Esophagus squamous epithelium (tissue), 5 donors: ENCODE data around the gene CD27. TPM values are rescaled to one million over a fixed set of nuclear protein-coding genes. Genes with fewer than 3 reads are reported as not detected.
"Not testable (repeated sequence)": the region's sequence is repeated elsewhere in the genome, so short reads cannot be mapped to it uniquely, and the experiment has no call there.

Experiments
- DNase-seq: peaks from one replicate; lab custom pipeline; 2025; lab: John Stamatoyannopoulos, UW
- H3K27ac ChIP-seq, 4 donors: fragments of 200-600 bp; sonication (generic); one replicate each; pipeline ENCODE4 v1.5.1; 2016 to 2019; ENCODE audit warnings: mild to moderate bottlenecking in 1 of 4
- H3K27me3 ChIP-seq, 4 donors: fragments of 200-600 bp; sonication (generic); 1 replicate in 3 of 4; 2 replicates in 1 of 4; pipeline versions ENCODE4 v1.5.1 to v1.6.0; 2017 to 2021; ENCODE audit warnings: antibody characterized with exemption in 1 of 4
- H3K36me3 ChIP-seq, 3 donors: fragments of 200-600 bp; sonication (generic); one replicate each; pipeline ENCODE4 v1.5.1; 2016 to 2019
- H3K4me1 ChIP-seq, 3 donors: fragments of 200-600 bp; sonication (generic); one replicate each; pipeline ENCODE4 v1.5.1; 2017 to 2019
- H3K4me3 ChIP-seq, 4 donors: fragments of 200-600 bp; sonication (generic); 1 replicate in 3 of 4; 2 replicates in 1 of 4; pipeline ENCODE4 v1.5.1; 2016 to 2019; ENCODE audit warnings: mild to moderate bottlenecking in 2 of 4, moderate library complexity in 1 of 4
- H3K9me3 ChIP-seq, 3 donors: fragments of 200-600 bp; sonication (generic); one replicate each; pipeline ENCODE4 v1.5.1; 2016 to 2019
- POLR2A ChIP-seq, 4 donors: fragments of 450-650 bp; IDR thresholded peaks; one replicate each; pipeline ENCODE4 v1.6.1; 2017; ENCODE audit warnings: antibody characterized with exemption in 4 of 4, mild to moderate bottlenecking in 4 of 4, moderate library complexity in 3 of 4
- WGBS, 2 donors: methylation state at CpG; one replicate each; pipeline ENCODE4 v1.1.5; 2018; 5-methylcytosine and 5-hydroxymethylcytosine counted together
- intact Hi-C: fragments of 100-400 bp; cut with DNase I; formaldehyde crosslinking; loops from one replicate; pipeline ENCODE4 v1.15.0; 2022
- total RNA-seq, 4 donors: library from RNA; depleted of rRNA; stranded (reverse); fragments of >200 nt; gene quantifications; one replicate each; pipeline ENCODE4 v1.1.0, GENCODE V29; 2016
- TF ChIP-seq, protein P1 (sequence below), 6 experiments: fragments of 450-650 bp in 4 of 6; fragments of 200-600 bp in 2 of 6; sonication (generic) in 2 of 6; IDR thresholded peaks; one replicate each; pipeline ENCODE4 v1.5.1; 2016 to 2019; ENCODE audit warnings: antibody characterized with exemption in 6 of 6, mild to moderate bottlenecking in 4 of 6, moderate library complexity in 4 of 6
- donor health status: DM: yes; HTN: yes; CAD: no.

The CD27 gene
- total RNA-seq, 4 donors from 2014 or later, result 0.49 to 4.2 (median 2.9) TPM

DNA sequence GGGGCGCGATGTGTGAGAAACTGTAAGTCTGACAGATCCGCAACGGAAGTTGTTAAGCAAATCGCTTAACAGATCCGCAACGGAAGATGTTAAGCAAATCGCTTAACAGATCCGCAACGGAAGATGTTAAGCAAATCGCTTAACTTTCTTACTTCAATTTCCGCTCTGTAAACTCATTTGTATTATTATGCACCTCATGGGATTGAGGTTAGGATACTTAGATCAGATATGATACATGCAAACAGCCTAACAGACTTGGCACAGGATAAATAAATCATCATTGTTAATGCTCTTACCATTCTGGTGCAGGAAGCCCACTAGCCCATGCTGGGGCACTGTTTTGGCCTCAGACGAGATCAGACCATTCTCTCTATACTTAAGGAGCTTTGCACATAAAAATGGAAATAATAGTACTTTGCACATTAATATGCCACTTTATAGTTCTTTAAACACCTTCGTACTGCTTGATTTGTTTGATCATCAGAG lies 49.5 kb downstream of the CD27 start:
- Histone ChIP-seq H3K9me3 (no peaks in the 10 kb centered on the region), H3K36me3 (peaks cover 0 to 58% (median 0%) of the 10 kb centered on the region in 3 donors), H3K27me3 (no peaks in the 10 kb centered on the region), H3K27ac (peak overlapping the region; percentile 96 to 99 (median 98)), H3K4me3 (peak overlapping the region; percentile 73 to 82 (median 78)), H3K4me1 (peaks cover 12 to 39% (median 31%) of the 10 kb centered on the region in 3 donors)
- TF ChIP-seq, protein P1, sequence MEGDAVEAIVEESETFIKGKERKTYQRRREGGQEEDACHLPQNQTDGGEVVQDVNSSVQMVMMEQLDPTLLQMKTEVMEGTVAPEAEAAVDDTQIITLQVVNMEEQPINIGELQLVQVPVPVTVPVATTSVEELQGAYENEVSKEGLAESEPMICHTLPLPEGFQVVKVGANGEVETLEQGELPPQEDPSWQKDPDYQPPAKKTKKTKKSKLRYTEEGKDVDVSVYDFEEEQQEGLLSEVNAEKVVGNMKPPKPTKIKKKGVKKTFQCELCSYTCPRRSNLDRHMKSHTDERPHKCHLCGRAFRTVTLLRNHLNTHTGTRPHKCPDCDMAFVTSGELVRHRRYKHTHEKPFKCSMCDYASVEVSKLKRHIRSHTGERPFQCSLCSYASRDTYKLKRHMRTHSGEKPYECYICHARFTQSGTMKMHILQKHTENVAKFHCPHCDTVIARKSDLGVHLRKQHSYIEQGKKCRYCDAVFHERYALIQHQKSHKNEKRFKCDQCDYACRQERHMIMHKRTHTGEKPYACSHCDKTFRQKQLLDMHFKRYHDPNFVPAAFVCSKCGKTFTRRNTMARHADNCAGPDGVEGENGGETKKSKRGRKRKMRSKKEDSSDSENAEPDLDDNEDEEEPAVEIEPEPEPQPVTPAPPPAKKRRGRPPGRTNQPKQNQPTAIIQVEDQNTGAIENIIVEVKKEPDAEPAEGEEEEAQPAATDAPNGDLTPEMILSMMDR (IDR thresholded peaks at IDR 0.05), result no peak
- no peak for DNase-seq
- intact Hi-C loops, result no loop called here
- WGBS, 2 donors, result 0 to 1% methylated on average over 14 of the region's 14 CpGs

DNA sequence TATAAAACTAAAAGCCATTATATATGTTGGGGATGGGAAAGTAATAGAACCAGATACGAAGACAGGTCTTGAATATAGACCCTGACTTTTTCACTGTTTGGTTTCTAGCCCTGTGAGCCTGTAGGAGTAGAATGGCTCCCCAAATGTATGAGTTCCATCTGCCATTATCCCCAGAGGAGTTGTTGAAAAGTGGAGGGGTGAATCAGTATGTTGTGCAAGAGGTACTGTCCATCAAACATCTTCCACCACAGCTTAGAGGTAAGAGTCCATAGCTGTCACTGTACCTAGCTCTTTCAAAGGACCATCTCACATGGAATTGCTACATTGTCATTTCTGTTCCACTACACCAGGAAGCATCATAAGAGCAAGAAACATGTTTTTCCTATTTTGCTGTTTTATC lies 50.2 kb downstream of the CD27 start:
- peak overlapping the region in 1 of 4 donors; percentile 99 for H3K27ac ChIP-seq
- WGBS, 2 donors, result 72 to 74% methylated on average over 1 of the region's 1 CpG
- intact Hi-C loops, result no loop called here
- no peak for DNase-seq
- TF ChIP-seq POLR2A (IDR thresholded peaks at IDR 0.05), result no peak
- TF ChIP-seq, protein P1 (IDR thresholded peaks at IDR 0.05), result no peak
- H3K4me1 ChIP-seq, result peaks cover 12 to 39% (median 31%) of the 10 kb centered on the region in 3 donors
- peak overlapping the region in 3 of 4 donors; percentile 73 to 78 (median 77) for H3K4me3 ChIP-seq
- H3K27me3 ChIP-seq, result no peaks in the 10 kb centered on the region
- H3K9me3 ChIP-seq, result no peaks in the 10 kb centered on the region
- H3K36me3 ChIP-seq, result peaks cover 0 to 64% (median 0%) of the 10 kb centered on the region in 3 donors

- DNase-seq, H3K27me3 ChIP-seq, intact Hi-C loops, H3K9me3 ChIP-seq, H3K27ac ChIP-seq, H3K4me3 ChIP-seq: not testable (repeated sequence)
- Histone ChIP-seq H3K4me1 (peaks cover 10 to 34% (median 27%) of the 10 kb centered on the region in 3 donors), H3K36me3 (peaks cover 0 to 59% (median 0%) of the 10 kb centered on the region in 3 donors)
- WGBS, 2 donors, result 65 to 85% methylated on average over 3 of the region's 3 CpGs
Observed at GRCh38 chr12:6497291-6497690, 52.5 kb downstream of the CD27 start.

GRCh38 chr12:6500466-6500865 lies 55.7 kb downstream of the CD27 start:
- 46 to 67% methylated on average over 2 of the region's 2 CpGs for WGBS, 2 donors
- Histone ChIP-seq H3K4me3 (no peak overlapping the region), H3K4me1 (peaks cover 0 to 15% (median 9%) of the 10 kb centered on the region in 3 donors), H3K27me3 (no peaks in the 10 kb centered on the region), H3K27ac (no peak overlapping the region), H3K36me3 (peaks cover 0 to 80% (median 0%) of the 10 kb centered on the region in 3 donors), H3K9me3 (no peaks in the 10 kb centered on the region)
- no peak for DNase-seq
- no peak for TF ChIP-seq POLR2A (IDR thresholded peaks at IDR 0.05)
- TF ChIP-seq, protein P1 (IDR thresholded peaks at IDR 0.05), result no peak
- intact Hi-C loops, result no loop called here

Other genes with a start within 250 kb of the CD27 start
- 1,000 to 10,000 TPM in 1 of 4 donors, 100 to 1,000 TPM in 3; 464 to 1,007 (median 773) TPM for gene CD9, start 244.6 kb upstream of the CD27 start, total RNA-seq
- 10 to 100 TPM; 13.9 to 61.7 (median 29.2) TPM for gene PLEKHG6, start 134.3 kb upstream of the CD27 start, total RNA-seq
- 100 to 1,000 TPM; 121 to 190 (median 134) TPM for gene TNFRSF1A, start 102.9 kb upstream of the CD27 start, total RNA-seq
- 100 to 1,000 TPM in 3 of 4 donors, 10 to 100 TPM in 1; 88.9 to 266 (median 111) TPM for gene SCNN1A, start 69.4 kb upstream of the CD27 start, total RNA-seq
- 100 to 1,000 TPM in 3 of 4 donors, 10 to 100 TPM in 1; 98.2 to 171 (median 136) TPM for gene LTBR, start 60.8 kb upstream of the CD27 start, total RNA-seq
- gene TAPBPL, start 7.1 kb downstream of the CD27 start, total RNA-seq, result 10 to 100 TPM in 3 of 4 donors, 1 to 10 TPM in 1; 7.7 to 25.6 (median 18.2) TPM
- gene VAMP1, start 25.7 kb downstream of the CD27 start, total RNA-seq, result 1 to 10 TPM; 1.2 to 9.1 (median 5.1) TPM
- 10 to 100 TPM; 36.3 to 95.5 (median 72.6) TPM for gene MRPL51, start 48.3 kb downstream of the CD27 start, total RNA-seq
- gene NCAPD2, start 49.1 kb downstream of the CD27 start, total RNA-seq, result 10 to 100 TPM; 25.6 to 73.2 (median 55.9) TPM
- gene GAPDH, start 89.6 kb downstream of the CD27 start, total RNA-seq, result 1,000 to 10,000 TPM; 2,526 to 4,151 (median 3,597) TPM
- gene IFFO1, start 111.1 kb downstream of the CD27 start, total RNA-seq, result 1 to 10 TPM in 3 of 4 donors, under 1 TPM in 1; 0.76 to 7.4 (median 2.7) TPM
- 10 to 100 TPM; 36.0 to 51.9 (median 48.2) TPM for gene NOP2, start 123.3 kb downstream of the CD27 start, total RNA-seq
- gene CHD4, start 162.4 kb downstream of the CD27 start, total RNA-seq, result 100 to 1,000 TPM; 116 to 165 (median 127) TPM
- 10 to 100 TPM; 12.8 to 46.0 (median 17.4) TPM for gene LPAR5, start 191.0 kb downstream of the CD27 start, total RNA-seq
- gene ACRBP, start 202.5 kb downstream of the CD27 start, total RNA-seq, result 1 to 10 TPM in 2 of 4 donors, under 1 TPM in 1, not detected in 1; 0.35 to 4.0 (median 3.2) TPM
- gene ING4, start 218.2 kb downstream of the CD27 start, total RNA-seq, result 10 to 100 TPM in 3 of 4 donors, 1 to 10 TPM in 1; 8.3 to 37.0 (median 26.9) TPM
- gene ZNF384, start 244.4 kb downstream of the CD27 start, total RNA-seq, result 10 to 100 TPM; 19.6 to 36.2 (median 26.8) TPM